ENCODE results near the gene SHISA9.

GRCh38 chr16:12906271-12906670 is 4.9 kb downstream of the SHISA9 start:
- no peak for TF ChIP-seq CTCF (conservative IDR thresholded peaks at IDR 0.05; ENCODE audit: low read length)
- TF ChIP-seq EZH2phosphoT487 (IDR thresholded peaks at IDR 0.05; ENCODE audit: borderline replicate concordance, low read depth, low read length), result no peak
